Panc1 (cell line): ENCODE measurements around the gene OR52H1. TPM values are rescaled to one million over a fixed set of nuclear protein-coding genes. Genes with fewer than 3 reads are reported as not detected.

Experiments used
- ATAC-seq: fragments of 200-7000 bp; cut with Tn5 transposase; 2 replicates; pipeline ENCODE4 v1.9.1; 2020; ENCODE audit warnings: mild to moderate bottlenecking, moderate library complexity
- BruUV-seq: library from RNA; stranded (reverse); fragments of 400-500 nt; replicated peaks from 2 replicates; lab custom pipeline; 2021; lab: Mats Ljungman, UMichigan
- CTCF ChIA-PET: fragments of 300-600 bp; sonication (Branson Sonifier 250); formaldehyde crosslinking; loops from one replicate; lab custom pipeline; 2022; ENCODE audit warnings: antibody characterized with exemption; lab: Charles Lee
- POLR2A ChIA-PET: fragments of 300-600 bp; sonication (Branson Sonifier 250); formaldehyde crosslinking; loops from one replicate; lab custom pipeline; 2022; ENCODE audit warnings: antibody characterized with exemption; lab: Charles Lee
- DNase-seq: peaks from one replicate; pipeline ENCODE4 v3.0.0-alpha.2; 2010; ENCODE audit warnings: low read depth, low spot score
- H3K27ac ChIP-seq: 2 replicates; pipeline ENCODE4 v1.5.1; 2011; ENCODE audit warnings: mild to moderate bottlenecking, low read length, inconsistent platforms
- H3K27me3 ChIP-seq: fragments of 200-500 bp; sonication (Bioruptor generic); 2 replicates; pipeline ENCODE4 v1.6.0; 2014; ENCODE audit warnings: low read length, inconsistent platforms; ENCODE audit not compliant: control insufficient read depth, insufficient read depth
- H3K36me3 ChIP-seq: fragments of 200-500 bp; sonication (Bioruptor generic); 2 replicates; pipeline ENCODE4 v1.5.1; 2014; ENCODE audit warnings: inconsistent platforms, mild to moderate bottlenecking, low read length, moderate library complexity; ENCODE audit not compliant: control insufficient read depth, insufficient read depth
- H3K4me1 ChIP-seq: 2 replicates; pipeline ENCODE4 v1.5.1; 2011; ENCODE audit warnings: inconsistent platforms, mild to moderate bottlenecking, low read length, moderate library complexity; ENCODE audit not compliant: control insufficient read depth, insufficient read depth
- H3K4me3 ChIP-seq, 2 experiments: 2 replicates each; pipeline ENCODE4 v1.5.1; 2011 to 2012; ENCODE audit warnings: low read depth in 2 of 2, low read length in 2 of 2, mild to moderate bottlenecking in 2 of 2, inconsistent platforms in 1 of 2, moderate library complexity in 1 of 2
- H3K9me3 ChIP-seq: fragments of 200-500 bp; sonication (Bioruptor generic); 2 replicates; pipeline ENCODE4 v1.5.1; 2014; ENCODE audit warnings: low read depth, mild to moderate bottlenecking, inconsistent platforms, low read length, moderate library complexity; ENCODE audit not compliant: control insufficient read depth, insufficient read depth
- CTCF ChIP-seq: fragments of 450-650 bp; IDR thresholded peaks from 2 replicates; pipeline ENCODE4 v1.5.1; 2017; ENCODE audit warnings: mild to moderate bottlenecking
- SIN3A ChIP-seq: IDR thresholded peaks from 2 replicates; pipeline ENCODE4 v1.6.1; 2012; ENCODE audit warnings: low read depth, mild to moderate bottlenecking, low read length, moderate library complexity, borderline replicate concordance; ENCODE audit not compliant: insufficient read depth
- TCF7L2 ChIP-seq: IDR thresholded peaks from 2 replicates; pipeline ENCODE4 v1.6.1; 2011; ENCODE audit warnings: mild to moderate bottlenecking, low read depth, low read length, inconsistent platforms
- in situ Hi-C: cut with HindIII; loops from 2 replicates; pipeline ENCODE4 v1.10.0; 2016; ENCODE audit warnings: low sequenced_read_pairs, low pct_unique_long_range_greater_than_20kb
- intact Hi-C: fragments of 100-400 bp; cut with micrococcal nuclease; formaldehyde crosslinking; loops from one replicate; pipeline ENCODE4 v1.10.0; 2022; ENCODE audit not compliant: unreplicated experiment
- total RNA-seq: library from RNA; stranded (reverse); gene quantifications from one replicate; pipeline ENCODE4 v1.2.1, GENCODE V29; 2021; ENCODE audit not compliant: unreplicated experiment

The OR52H1 gene
- total RNA-seq, 1 experiment from 2014 or later, result 0.15 TPM

GRCh38 chr11:5499671-5500070 is 48.7 kb downstream of the OR52H1 start:
- in situ Hi-C loops (no loop called here), intact Hi-C loops (no loop called here)
- no peak for TF ChIP-seq SIN3A
- TF ChIP-seq TCF7L2, result no peak
- no peak for TF ChIP-seq CTCF
- ChIA-PET POLR2A (no interaction called here), CTCF (no interaction called here)
- Histone ChIP-seq H3K27me3 (0 out of 2 replicates have a peak, but pooled peaks cover 2% of the 10 kb centered on the region), H3K36me3 (no peaks in the 10 kb centered on the region), H3K9me3 (no peaks in the 10 kb centered on the region), H3K4me1 (no peaks in the 10 kb centered on the region), H3K27ac (no peak overlapping the region), H3K4me3 (no peak overlapping the region)
- DNase-seq (no peak), ATAC-seq (no peak)
- no TSS peak for BruUV-seq

Other genes with a start within 250 kb of the OR52H1 start
- not detected for gene OR51B4, start 246.6 kb downstream of the OR52H1 start, total RNA-seq
- gene OR51B2, start 224.2 kb downstream of the OR52H1 start, total RNA-seq, result not detected
- gene OR51B5, start 205.0 kb downstream of the OR52H1 start, total RNA-seq, result not detected
- gene OR51B6, start 197.0 kb downstream of the OR52H1 start, total RNA-seq, result not detected
- gene OR51M1, start 164.7 kb downstream of the OR52H1 start, total RNA-seq, result not detected
- gene OR51Q1, start 126.4 kb downstream of the OR52H1 start, total RNA-seq, result not detected
- not detected for gene OR51I1, start 107.0 kb downstream of the OR52H1 start, total RNA-seq
- gene OR51I2, start 99.2 kb downstream of the OR52H1 start, total RNA-seq, result not detected
- gene OR52D1, start 59.9 kb downstream of the OR52H1 start, total RNA-seq, result not detected
- gene UBQLN3, start 38.6 kb downstream of the OR52H1 start, total RNA-seq, result not detected
- gene UBQLNL, start 31.8 kb downstream of the OR52H1 start, total RNA-seq, result 0.72 TPM
- not detected for gene OR52B6, start 32.3 kb upstream of the OR52H1 start, total RNA-seq
- 53.8 TPM for gene TRIM6, start 48.1 kb upstream of the OR52H1 start, total RNA-seq
- gene TRIM34, start 76.5 kb upstream of the OR52H1 start, total RNA-seq, result 1.5 TPM
- 56.1 TPM for gene TRIM5, start 136.5 kb upstream of the OR52H1 start, total RNA-seq
- gene TRIM22, start 141.2 kb upstream of the OR52H1 start, total RNA-seq, result 1.4 TPM
- not detected for gene OR56B1, start 187.9 kb upstream of the OR52H1 start, total RNA-seq
- not detected for gene OR52N4, start 205.7 kb upstream of the OR52H1 start, total RNA-seq
- gene OR52N5, start 234.8 kb upstream of the OR52H1 start, total RNA-seq, result not detected
- gene OR52N1, start 242.7 kb upstream of the OR52H1 start, total RNA-seq, result not detected